Measurements from ENCODE around the gene KCTD5.

DNA sequence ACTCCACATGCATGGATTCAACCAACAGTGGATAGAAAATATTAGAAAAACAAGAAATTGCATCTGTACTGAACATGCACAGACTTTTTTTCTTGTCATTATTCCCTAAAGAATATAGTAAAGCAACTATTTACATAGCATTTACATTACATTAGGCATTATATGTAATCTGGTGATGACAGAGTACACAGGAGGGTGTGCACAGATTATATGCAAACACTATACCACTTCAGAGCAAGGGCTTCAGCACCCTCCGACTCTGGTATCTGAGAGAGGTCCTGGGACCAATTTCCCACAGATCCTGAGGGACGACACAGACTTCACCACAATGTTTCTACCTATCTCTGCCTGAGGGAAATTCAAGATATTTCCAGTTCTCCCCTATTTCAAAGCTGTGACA is 25.3 kb upstream of the KCTD5 start:
- TF ChIP-seq CREB1 (CRISPR knock-in tag; IDR thresholded peaks at IDR 0.05; ENCODE audit: low read depth) (no peak), POLR2AphosphoS5 (IDR thresholded peaks at IDR 0.05; ENCODE audit: low read depth) (no peak)
- TF ChIP-seq, protein P1, sequence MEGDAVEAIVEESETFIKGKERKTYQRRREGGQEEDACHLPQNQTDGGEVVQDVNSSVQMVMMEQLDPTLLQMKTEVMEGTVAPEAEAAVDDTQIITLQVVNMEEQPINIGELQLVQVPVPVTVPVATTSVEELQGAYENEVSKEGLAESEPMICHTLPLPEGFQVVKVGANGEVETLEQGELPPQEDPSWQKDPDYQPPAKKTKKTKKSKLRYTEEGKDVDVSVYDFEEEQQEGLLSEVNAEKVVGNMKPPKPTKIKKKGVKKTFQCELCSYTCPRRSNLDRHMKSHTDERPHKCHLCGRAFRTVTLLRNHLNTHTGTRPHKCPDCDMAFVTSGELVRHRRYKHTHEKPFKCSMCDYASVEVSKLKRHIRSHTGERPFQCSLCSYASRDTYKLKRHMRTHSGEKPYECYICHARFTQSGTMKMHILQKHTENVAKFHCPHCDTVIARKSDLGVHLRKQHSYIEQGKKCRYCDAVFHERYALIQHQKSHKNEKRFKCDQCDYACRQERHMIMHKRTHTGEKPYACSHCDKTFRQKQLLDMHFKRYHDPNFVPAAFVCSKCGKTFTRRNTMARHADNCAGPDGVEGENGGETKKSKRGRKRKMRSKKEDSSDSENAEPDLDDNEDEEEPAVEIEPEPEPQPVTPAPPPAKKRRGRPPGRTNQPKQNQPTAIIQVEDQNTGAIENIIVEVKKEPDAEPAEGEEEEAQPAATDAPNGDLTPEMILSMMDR (conservative IDR thresholded peaks at IDR 0.05; ENCODE audit: low read depth in 2 of 2) = no peak

Measured in GM23338 (cell line).